HG03025 (cell line): ENCODE data around the gene SLC8B1.

ENCODE experiments used
- ATAC-seq: cut with Tn5 transposase; IDR thresholded peaks from one replicate; pipeline ENCODE4 v1.9.1; 2021; ENCODE audit warnings: mild to moderate bottlenecking, moderate library complexity; ENCODE audit not compliant: unreplicated experiment, low FRiP score

The SLC8B1 gene

GRCh38 chr12:113296557-113297213 lies 38.2 kb downstream of the SLC8B1 start:
- no peak for ATAC-seq

- no peak for ATAC-seq
Measured at GRCh38 chr12:113295886-113296556, 38.9 kb downstream of the SLC8B1 start.

DNA sequence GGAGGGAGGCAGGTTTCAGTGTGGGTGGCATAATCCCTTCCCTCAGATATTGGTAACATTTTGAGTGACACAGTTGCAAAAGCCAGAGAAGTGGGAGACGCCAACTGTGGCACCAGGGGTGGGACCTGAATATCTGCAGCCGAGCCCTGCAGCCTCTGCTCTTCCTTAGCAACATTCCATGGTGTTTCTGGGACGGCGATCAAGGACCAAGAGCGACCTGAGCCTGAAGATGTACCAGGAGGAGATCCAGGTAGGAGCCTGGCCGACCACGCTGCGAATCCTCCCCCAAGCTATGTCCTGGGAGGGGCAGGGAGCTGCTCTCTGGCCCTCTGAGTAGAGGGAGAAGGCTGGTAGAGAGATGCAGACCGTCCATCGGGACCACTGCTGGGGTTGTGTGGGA lies 41.8 kb downstream of the SLC8B1 start:
- no peak for ATAC-seq

- ATAC-seq: no peak
Measured at GRCh38 chr12:113292547-113292946, 42.4 kb downstream of the SLC8B1 start.

- no peak for ATAC-seq
Measured at GRCh38 chr12:113292091-113292490, 42.8 kb downstream of the SLC8B1 start.

- ATAC-seq: no peak
Measured at GRCh38 chr12:113291586-113291985, 43.3 kb downstream of the SLC8B1 start.

- ATAC-seq: no peak
Measured at GRCh38 chr12:113290506-113290905, 44.4 kb downstream of the SLC8B1 start.

- ATAC-seq: no peak
Measured at GRCh38 chr12:113289361-113289760, 45.5 kb downstream of the SLC8B1 start.

GRCh38 chr12:113287899-113288282 lies 47.0 kb downstream of the SLC8B1 start:
- ATAC-seq: no peak

DNA sequence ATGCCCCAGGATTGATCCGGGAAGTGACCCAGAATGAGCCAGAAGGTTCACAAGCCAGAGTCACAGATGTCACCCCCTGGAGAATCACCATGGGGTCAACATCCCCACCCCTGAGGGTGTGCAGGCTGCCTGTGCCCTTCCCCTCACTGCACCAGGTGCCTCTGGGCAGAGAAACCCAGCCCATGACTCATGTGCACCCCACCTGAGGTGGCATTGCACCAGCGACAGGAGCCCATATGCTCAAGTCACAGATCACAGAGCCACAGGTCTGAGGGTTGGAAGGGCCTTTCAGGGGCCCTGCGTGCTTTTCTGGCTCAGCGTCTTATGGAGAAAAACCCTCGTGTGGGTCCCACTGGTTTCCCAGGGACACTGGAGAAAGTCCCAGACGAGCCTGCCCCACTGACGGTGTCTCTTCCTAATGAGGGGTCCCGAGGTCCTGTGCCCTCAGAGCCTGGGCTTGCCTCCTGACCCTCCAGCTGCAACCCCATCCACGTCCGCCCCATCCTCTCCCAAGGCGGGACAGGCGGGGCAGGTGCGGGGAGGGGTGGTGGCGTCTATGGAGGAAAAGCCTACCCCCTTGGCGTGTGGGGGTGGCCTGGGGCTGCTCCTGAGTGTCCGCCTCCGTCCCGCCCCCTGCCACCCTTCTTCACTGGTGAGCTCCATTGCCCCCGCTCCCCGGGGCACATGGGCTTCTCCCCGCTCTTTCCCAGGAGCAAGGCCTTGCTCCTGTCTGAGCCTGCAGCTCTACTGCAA lies 47.6 kb downstream of the SLC8B1 start:
- ATAC-seq: no peak

DNA sequence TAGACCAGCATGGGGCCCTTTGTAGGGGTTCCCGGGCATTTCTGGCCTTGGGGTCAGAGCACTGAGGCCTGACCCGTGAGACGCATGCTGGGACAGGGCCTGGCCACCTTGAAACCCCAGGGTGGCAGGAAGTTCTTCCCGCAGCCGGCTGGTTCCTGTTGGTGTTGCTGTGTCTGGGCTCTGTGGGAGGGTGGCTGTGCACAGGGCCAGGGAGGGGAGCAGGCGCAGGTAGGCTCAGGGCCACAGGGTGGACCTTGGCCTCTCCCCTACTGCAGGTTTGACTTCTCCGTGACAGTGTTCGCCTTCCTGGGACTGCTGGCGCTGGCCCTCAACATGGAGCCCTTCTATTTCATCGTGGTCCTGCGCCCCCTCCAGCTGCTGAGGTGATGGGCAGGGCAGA lies 48.2 kb downstream of the SLC8B1 start:
- no peak for ATAC-seq

DNA sequence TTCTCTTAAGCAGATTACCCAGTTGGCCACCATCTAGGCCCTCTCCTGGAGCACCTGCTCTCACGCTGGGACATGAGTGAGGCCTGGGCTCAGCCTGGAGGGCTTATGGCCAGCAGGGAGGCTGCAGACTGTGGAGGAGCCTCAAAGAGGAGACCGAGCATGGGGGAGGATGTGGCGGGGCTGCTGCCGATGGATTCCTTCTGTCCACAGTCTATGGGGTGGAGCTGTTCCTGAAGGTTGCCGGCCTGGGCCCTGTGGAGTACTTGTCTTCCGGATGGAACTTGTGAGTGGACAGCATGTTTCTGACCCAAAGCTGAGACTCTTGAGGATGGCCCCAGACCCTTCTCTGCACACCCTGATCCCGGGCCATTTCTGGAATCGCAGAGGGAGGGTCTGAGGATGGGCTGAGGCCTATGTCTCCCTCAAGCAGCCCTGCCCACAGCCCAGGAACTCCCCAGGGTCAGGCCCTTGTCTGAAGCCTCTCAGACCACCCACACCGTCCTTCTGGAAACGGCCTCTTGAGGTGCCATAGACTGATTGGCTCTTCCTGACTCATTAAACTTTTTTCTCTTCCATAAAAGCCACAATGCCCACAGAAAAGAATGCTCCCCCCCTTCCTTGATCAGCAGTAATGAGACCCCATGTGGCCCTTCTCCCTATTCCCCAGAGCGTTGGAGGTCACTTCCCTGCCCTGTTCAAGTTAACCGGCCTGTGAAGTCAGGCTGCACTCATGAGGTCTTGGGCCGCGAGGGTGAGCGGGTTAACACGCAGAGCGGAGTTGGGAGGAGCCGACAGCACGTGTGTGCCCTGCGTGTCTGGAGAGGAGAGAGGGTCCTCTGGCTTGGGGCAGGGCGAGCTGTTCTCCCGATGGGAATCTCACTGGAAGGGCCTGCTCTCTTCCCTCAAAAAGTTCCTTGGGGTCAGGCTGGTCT lies 49.0 kb downstream of the SLC8B1 start:
- no peak for ATAC-seq

GRCh38 chr12:113284751-113285150 lies 50.2 kb downstream of the SLC8B1 start:
- no peak for ATAC-seq

GRCh38 chr12:113278633-113279032 lies 56.3 kb downstream of the SLC8B1 start:
- ATAC-seq: no peak

DNA sequence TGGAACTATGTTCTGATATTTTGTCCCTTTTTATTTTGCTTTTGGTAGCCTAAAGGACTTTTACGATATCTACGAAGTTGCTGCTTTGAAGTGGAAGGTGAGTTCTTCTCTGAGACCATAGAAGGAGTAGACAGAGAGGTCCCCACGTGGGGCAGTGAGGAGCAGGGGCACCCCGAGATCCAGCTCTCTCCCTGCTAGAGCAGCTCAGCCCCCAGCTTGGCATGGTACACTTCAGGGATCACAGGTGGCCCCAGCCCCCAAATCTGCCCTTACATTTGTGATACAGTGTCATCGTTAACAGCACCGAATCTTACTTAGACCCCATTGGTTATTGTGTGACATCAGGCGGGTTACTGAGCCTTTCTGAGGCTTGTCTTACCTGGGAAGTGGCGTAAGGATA lies 56.8 kb downstream of the SLC8B1 start:
- no peak for ATAC-seq

DNA sequence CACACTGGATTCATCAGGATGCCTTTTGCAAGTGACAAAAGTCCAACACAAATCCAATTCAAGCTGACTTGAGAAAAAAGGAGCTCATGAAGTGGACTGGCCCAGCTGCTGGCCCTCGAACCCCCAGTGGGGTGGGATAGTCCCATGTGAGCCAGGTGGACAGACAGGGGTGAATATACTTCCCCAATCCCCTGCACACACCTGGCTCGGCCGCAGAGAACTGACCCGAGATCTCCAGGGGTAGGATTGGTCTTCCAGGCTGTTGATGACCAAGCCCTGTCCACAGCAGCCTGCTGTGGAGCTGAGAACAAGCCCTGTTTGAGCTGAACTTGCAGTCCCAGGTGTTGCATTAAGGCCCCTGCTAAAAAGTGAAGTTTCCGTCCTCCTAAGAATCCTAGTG lies 57.4 kb downstream of the SLC8B1 start:
- no peak for ATAC-seq

DNA sequence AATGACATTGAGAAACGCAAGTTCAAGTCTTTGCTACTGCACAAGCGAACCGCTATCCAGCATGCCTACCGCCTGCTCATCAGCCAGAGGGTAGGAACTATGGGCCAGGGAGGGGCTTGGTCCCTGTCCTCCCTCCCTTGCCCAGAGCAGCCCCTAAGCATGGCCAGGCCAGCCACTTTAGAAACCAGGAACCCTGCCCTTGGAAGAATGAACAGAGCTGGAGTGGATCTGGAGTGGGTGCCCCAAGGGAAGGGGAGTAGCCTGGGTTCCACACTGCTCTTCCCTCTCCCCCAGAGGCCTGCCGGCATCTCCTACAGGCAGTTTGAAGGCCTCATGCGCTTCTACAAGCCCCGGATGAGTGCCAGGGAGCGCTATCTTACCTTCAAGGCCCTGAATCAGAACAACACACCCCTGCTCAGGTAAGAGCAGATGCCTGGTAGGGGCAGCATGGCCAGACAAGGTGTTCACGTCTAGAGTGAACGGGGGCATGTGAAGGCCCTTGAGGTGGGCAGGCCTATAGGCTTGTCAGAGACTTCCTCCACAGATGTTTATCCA lies 57.9 kb downstream of the SLC8B1 start:
- no peak for ATAC-seq

DNA sequence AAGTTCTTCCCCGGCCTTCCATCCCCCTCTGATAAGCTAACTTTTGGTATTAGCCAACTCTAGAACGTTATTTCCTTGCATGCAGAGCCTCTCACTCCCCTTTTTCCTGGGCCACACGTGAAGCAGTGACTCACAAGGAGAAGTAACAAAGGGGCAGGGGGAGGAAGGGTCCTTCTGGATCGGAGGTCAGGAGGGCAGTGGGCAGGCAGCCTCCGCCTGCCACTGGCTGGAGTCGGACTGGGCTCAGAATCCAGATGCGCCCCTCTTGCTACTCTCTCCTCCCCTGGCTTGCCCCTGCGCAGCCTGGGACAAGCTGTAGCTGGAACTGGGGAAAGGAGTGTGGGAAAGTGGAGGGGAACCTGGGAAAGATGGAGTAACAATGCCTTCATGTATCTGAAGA lies 58.6 kb downstream of the SLC8B1 start:
- ATAC-seq: no peak

DNA sequence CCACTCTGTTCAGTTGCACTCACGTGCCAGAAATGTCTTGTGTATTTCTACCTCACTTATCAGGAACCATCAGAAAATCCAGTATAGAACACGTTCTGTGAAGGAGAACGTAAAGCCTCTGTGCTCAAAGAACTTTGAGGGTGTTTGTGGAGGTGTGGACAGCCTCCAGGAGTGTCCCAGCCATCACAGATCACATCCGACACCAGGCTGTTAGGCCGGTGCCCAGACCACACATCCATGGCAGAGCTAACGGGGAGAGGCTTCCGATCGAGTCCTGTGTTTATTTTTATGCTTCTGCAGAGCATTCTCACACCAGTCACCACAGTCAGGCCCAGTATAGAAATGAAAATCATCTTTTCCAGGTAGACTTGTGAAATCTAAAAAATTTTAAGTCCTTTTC lies 60.1 kb downstream of the SLC8B1 start:
- ATAC-seq: no peak

DNA sequence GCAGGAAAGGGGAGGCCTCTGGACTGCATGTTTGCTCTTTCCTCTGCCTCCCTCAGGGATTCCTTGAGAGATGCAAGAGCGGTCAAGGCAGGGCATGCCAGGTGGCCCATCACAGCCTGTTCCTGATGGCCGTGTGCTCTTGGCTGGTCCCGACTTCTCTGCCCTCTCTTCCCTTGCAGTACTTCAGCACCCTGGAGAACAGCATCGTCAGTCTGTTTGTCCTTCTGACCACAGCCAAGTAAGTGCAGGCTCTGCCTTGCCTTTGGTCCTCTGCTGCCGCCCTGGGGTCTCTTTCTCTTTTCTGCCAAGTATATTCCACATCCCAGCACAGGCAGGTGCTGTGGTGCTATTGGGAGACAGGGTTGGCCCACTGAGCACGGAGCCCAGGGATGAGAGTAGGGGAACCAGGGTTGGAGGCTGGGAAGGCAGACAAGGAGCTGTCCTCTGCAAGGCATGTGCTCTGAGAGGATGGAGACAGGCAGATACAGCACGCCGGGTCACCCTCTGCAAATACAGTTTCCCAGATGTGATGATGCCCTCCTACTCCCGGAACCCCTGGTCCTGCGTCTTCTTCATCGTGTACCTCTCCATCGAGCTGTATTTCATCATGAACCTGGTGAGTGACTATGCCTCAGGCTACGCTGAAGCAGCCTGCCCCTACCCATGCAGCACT lies 61.7 kb downstream of the SLC8B1 start:
- no peak for ATAC-seq
